NCI-H2081 treated with DMSO at 0.1 percent for 48 hours (cell line): ENCODE results near the gene PAGE5.

Experiments used
- DNase-seq: peaks from one replicate; lab custom pipeline; 2025; lab: John Stamatoyannopoulos, UW

The PAGE5 gene

GRCh38 chrX:55220119-55220794, at the start of gene PAGE5:
Gene PAGE5 (plus strand): TSS chrX:55220346. CDS start chrX:55221383, 1,037 bp downstream.
- DNase-seq = no peak

GRCh38 chrX:55187281-55187680, 32.9 kb upstream of the PAGE5 start:
- DNase-seq = no peak

- no peak for DNase-seq
These were observed 23.5 kb upstream of the PAGE5 start for GRCh38 chrX:55196688-55197087.

- DNase-seq = no peak
These were observed 18.1 kb upstream of the PAGE5 start for GRCh38 chrX:55201930-55202579.

- DNase-seq = no peak
These were observed 13.8 kb upstream of the PAGE5 start for GRCh38 chrX:55206162-55206941.

GRCh38 chrX:55210931-55211677, 9.0 kb upstream of the PAGE5 start:
- DNase-seq = no peak

GRCh38 chrX:55213381-55213780, 6.8 kb upstream of the PAGE5 start:
- no peak for DNase-seq

- no peak for DNase-seq
These were observed 20.7 kb downstream of the PAGE5 start for GRCh38 chrX:55240788-55241340.

GRCh38 chrX:55253528-55253927, 33.4 kb downstream of the PAGE5 start:
- no peak for DNase-seq

- no peak for DNase-seq
These were observed 40.7 kb downstream of the PAGE5 start for GRCh38 chrX:55260806-55261205.

GRCh38 chrX:55264816-55265215, 44.7 kb downstream of the PAGE5 start, which contains the start of gene PAGE3:
Gene PAGE3 (minus strand): TSS chrX:55264916. CDS start chrX:55263903, 1,013 bp downstream.
- DNase-seq = no peak
